Measurements from ENCODE around the gene PAN2. TPM values are rescaled to one million over a fixed set of nuclear protein-coding genes. Genes with fewer than 3 reads are reported as not detected.
"Not testable (repeated sequence)": the region's sequence is repeated elsewhere in the genome, so short reads cannot be mapped to it uniquely, and the experiment has no call there.

The PAN2 gene
- total RNA-seq, 1 donor from 2014 or later = 45.3 TPM

DNA sequence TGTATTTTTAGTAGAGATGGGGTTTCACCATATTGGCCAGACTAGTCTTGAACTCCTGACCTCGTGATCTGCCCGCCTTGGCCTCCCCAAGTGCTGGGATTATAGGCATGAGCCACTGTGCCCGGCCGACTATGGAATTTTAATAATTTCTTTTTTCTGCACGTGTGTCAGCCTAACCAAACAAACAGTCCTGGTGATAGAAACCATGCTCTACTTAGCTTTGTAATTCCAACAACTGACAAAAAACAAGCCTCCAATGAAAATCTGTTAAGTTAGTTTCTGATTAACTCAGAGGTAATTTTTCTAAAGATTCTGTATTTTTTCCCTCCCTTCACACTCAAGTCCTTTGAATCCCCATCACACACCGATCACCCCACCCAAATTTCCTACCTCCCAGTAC lies 51.8 kb downstream of the PAN2 start:
- no peak overlapping the region for H3K4me3 ChIP-seq
- TF ChIP-seq, protein P1, sequence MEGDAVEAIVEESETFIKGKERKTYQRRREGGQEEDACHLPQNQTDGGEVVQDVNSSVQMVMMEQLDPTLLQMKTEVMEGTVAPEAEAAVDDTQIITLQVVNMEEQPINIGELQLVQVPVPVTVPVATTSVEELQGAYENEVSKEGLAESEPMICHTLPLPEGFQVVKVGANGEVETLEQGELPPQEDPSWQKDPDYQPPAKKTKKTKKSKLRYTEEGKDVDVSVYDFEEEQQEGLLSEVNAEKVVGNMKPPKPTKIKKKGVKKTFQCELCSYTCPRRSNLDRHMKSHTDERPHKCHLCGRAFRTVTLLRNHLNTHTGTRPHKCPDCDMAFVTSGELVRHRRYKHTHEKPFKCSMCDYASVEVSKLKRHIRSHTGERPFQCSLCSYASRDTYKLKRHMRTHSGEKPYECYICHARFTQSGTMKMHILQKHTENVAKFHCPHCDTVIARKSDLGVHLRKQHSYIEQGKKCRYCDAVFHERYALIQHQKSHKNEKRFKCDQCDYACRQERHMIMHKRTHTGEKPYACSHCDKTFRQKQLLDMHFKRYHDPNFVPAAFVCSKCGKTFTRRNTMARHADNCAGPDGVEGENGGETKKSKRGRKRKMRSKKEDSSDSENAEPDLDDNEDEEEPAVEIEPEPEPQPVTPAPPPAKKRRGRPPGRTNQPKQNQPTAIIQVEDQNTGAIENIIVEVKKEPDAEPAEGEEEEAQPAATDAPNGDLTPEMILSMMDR (IDR thresholded peaks at IDR 0.05) = no peak
- intact Hi-C loops (cut with DNase I) = no loop called here
- H3K36me3 ChIP-seq = peaks cover 70 to 94% of the 10 kb centered on the region in 2 donors
- no peaks in the 10 kb centered on the region for H3K9me3 ChIP-seq
- H3K4me1 ChIP-seq = no peaks in the 10 kb centered on the region
- no peaks in the 10 kb centered on the region for H3K27me3 ChIP-seq
- no peak overlapping the region for H3K27ac ChIP-seq
- no peak for DNase-seq (ENCODE audit: low spot score in 2 of 2)

DNA sequence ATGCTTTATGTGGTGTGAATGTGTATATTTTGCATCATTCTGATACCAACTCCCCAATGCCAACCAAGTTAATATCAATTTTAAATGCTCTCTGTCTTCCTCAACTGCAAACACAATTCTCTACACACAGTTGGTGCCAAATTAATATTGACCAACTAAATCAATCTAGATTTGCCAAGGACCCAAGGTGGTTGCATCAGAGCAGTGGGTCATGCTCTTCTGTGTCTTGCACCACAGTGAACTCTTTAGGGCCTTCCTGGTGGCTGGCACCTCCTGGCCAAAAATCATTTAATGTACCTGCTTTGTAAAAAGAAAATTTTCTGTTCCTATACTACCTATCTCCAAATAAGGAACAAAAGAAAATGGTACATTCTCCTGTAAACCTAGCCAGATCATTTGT lies 53.0 kb downstream of the PAN2 start:
- DNase-seq (ENCODE audit: low spot score in 2 of 2) = no peak
- no peaks in the 10 kb centered on the region for H3K27me3 ChIP-seq

DNA sequence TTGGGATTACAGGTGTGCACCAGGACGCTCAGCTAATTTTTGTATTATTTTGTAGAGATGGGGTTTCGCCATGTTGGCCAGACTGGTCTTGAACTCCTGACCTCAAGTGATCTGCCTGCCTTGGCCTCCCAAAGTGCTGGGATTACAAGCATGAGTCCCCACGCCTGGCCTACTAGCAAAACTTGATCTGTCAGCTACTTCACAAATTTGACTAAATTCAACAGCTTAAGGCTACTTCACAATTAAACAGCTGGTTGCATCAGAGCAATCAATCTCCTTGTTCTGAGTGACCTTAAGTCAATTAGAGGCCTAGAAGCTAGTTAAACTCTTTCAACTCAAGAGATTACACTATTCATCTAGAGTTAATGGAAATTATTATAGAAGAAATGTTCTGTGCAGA lies 54.9 kb downstream of the PAN2 start:
- Histone ChIP-seq H3K27me3 (no peaks in the 10 kb centered on the region), H3K4me3 (no peak overlapping the region), H3K9me3 (no peaks in the 10 kb centered on the region), H3K4me1 (no peaks in the 10 kb centered on the region), H3K36me3 (peaks cover 87 to 98% of the 10 kb centered on the region in 2 donors), H3K27ac (no peak overlapping the region)
- TF ChIP-seq, protein P1 (IDR thresholded peaks at IDR 0.05) = no peak
- intact Hi-C loops (cut with DNase I) = no loop called here
- no peak for DNase-seq (ENCODE audit: low spot score in 2 of 2)

More for the DNA sequence above, 53.0 kb downstream of the PAN2 start:
- H3K4me1 ChIP-seq = no peaks in the 10 kb centered on the region
- no peak overlapping the region for H3K27ac ChIP-seq
- H3K4me3 ChIP-seq = no peak overlapping the region
- H3K36me3 ChIP-seq = peaks cover 79 to 96% of the 10 kb centered on the region in 2 donors
- H3K9me3 ChIP-seq = no peaks in the 10 kb centered on the region
- intact Hi-C loops (cut with DNase I) = no loop called here
- TF ChIP-seq, protein P1 (IDR thresholded peaks at IDR 0.05) = no peak

DNA sequence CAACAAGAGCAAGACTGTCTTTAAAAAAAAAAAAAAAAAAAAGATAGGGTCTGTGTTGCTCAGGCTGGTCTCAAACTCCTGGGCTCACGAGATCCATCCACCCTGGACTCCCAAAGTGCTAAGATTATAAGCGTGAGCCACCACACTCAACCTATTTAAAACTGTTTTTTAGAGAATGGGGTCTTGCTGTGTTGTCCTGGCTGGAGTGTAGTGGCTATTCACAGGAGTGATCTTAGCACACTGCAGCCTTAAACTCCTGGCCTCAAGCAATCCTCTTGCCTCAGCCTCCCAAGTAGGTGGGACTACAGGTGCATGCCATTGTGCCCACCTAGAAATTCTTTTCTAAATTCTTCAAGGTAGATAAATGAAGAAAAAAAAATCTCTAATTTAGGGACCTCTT lies 59.5 kb downstream of the PAN2 start:
- Histone ChIP-seq H3K4me1 (no peaks in the 10 kb centered on the region), H3K27me3 (no peaks in the 10 kb centered on the region), H3K9me3 (no peaks in the 10 kb centered on the region), H3K4me3 (no peak overlapping the region), H3K27ac (no peak overlapping the region), H3K36me3 (peaks cover 80 to 81% of the 10 kb centered on the region in 2 donors)
- TF ChIP-seq, protein P1 (IDR thresholded peaks at IDR 0.05) = no peak
- intact Hi-C loops (cut with DNase I) = no loop called here
- DNase-seq (ENCODE audit: low spot score in 2 of 2) = no peak

DNA sequence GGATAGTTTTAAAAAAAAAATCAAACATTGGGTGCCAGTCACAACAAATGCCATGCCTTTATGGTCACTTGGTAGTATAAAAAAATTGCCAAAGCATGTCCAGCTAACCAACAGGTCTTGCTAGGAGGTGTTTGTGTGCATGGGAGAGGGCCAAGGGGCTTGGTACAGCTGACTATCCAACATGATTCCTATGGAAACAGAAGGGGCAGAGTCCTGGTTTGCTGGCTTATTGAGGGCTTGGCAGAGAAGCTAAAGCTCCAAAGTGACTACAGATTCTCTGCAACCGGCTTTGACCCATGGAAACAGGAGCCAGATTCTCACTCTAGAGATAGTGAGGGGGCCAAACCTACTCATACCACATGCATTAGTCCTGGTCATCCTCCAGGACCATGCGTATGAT lies 61.3 kb downstream of the PAN2 start:
- H3K4me3 ChIP-seq; intact Hi-C loops (cut with DNase I); H3K9me3 ChIP-seq; H3K27ac ChIP-seq; DNase-seq (ENCODE audit: low spot score in 2 of 2); H3K4me1 ChIP-seq; H3K27me3 ChIP-seq: not testable (repeated sequence)
- peaks cover 62% of the 10 kb centered on the region in 2 donors for H3K36me3 ChIP-seq

DNA sequence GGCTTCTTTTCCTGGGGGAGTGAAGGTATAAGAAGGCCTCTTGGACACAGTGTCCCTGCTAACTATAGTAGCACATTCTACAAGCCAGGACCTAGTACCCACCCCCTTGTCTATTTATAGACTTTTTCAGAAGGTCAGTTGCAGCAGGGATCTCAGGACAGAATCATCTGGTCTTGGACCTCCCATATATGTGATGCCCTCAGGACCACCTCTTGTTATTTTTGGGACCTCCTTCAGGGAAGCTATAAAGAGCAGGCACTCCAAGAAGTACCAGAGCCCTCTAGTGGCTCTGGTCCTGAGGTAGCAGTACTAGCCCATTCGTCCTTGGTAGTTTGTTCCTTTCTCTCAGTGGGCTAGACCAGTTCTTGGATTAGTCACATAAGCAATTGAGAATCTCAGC lies 62.8 kb downstream of the PAN2 start:
- Histone ChIP-seq H3K27me3 (no peaks in the 10 kb centered on the region), H3K4me1 (peaks cover 0 to 10% of the 10 kb centered on the region in 2 donors), H3K4me3 (no peak overlapping the region), H3K9me3 (no peaks in the 10 kb centered on the region), H3K36me3 (peaks cover 50 to 51% of the 10 kb centered on the region in 2 donors), H3K27ac (peak overlapping the region; percentile 31 to 58)
- DNase-seq (ENCODE audit: low spot score in 2 of 2) = no peak
- TF ChIP-seq, protein P1 (IDR thresholded peaks at IDR 0.05) = peak in 1 of 3 experiments; percentile 32
- intact Hi-C loops (cut with DNase I) = no loop called here

All from ascending aorta (tissue), 2 donors.